Measurements from ENCODE around the gene ASB1.

GRCh38 chr2:238446371-238446770 lies 19.6 kb downstream of the ASB1 start:
- TF ChIP-seq CTCF (IDR thresholded peaks at IDR 0.05) = no peak
- no peak for TF ChIP-seq POLR2A (IDR thresholded peaks at IDR 0.05)
- no peak for TF ChIP-seq POLR2AphosphoS5 (IDR thresholded peaks at IDR 0.05; ENCODE audit: insufficient read depth in 1 of 2, low read depth in 1 of 2)

Data from vagina (tissue), 2 donors.